ENCODE measurements around the gene GJA9. TPM values are rescaled to one million over a fixed set of nuclear protein-coding genes. Genes with fewer than 3 reads are reported as not detected.

Gene GJA9
- total and polyA plus RNA-seq, 12 donors = not detected

GRCh38 chr1:38870996-38871395, 10.4 kb downstream of the GJA9 start:
- H3K36me3 ChIP-seq = peaks cover 0 to 13% (median 0%) of the 10 kb centered on the region in 9 donors
- H3K27ac ChIP-seq = no peak overlapping the region
- intact Hi-C loops (cut with DNase I) = loop anchor here in 5 of 10 donors (5.0 to 10.0 kb wide), 5 partner anchors 121 to 224 kb away; partner anchors contain the start of genes AKIRIN1 (in 4 of the 5) and NDUFS5 (in 1 of the 5)
- no peaks in the 10 kb centered on the region for H3K9me3 ChIP-seq
- H3K4me3 ChIP-seq = no peak overlapping the region
- peaks cover 5 to 36% (median 24%) of the 10 kb centered on the region in 9 donors for H3K4me1 ChIP-seq
- TF ChIP-seq, protein P1, sequence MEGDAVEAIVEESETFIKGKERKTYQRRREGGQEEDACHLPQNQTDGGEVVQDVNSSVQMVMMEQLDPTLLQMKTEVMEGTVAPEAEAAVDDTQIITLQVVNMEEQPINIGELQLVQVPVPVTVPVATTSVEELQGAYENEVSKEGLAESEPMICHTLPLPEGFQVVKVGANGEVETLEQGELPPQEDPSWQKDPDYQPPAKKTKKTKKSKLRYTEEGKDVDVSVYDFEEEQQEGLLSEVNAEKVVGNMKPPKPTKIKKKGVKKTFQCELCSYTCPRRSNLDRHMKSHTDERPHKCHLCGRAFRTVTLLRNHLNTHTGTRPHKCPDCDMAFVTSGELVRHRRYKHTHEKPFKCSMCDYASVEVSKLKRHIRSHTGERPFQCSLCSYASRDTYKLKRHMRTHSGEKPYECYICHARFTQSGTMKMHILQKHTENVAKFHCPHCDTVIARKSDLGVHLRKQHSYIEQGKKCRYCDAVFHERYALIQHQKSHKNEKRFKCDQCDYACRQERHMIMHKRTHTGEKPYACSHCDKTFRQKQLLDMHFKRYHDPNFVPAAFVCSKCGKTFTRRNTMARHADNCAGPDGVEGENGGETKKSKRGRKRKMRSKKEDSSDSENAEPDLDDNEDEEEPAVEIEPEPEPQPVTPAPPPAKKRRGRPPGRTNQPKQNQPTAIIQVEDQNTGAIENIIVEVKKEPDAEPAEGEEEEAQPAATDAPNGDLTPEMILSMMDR (IDR thresholded peaks at IDR 0.05) = no peak
- no peaks in the 10 kb centered on the region for H3K27me3 ChIP-seq
- 94 to 95% methylated on average over 8 of the region's 8 CpGs for WGBS, 2 donors
- ATAC-seq (no peak), DNase-seq (no peak)

GRCh38 chr1:38867208-38867607, 14.2 kb downstream of the GJA9 start:
- intact Hi-C loops (cut with DNase I) = loop anchor here in 6 of 10 donors (10.0 kb wide), 5 partner anchors 128 to 708 kb away; partner anchors contain the start of genes AKIRIN1 (in 3 of the 6), NDUFS5 (in 1 of the 6) and PABPC4 (in 1 of the 6)
- no peaks in the 10 kb centered on the region for H3K9me3 ChIP-seq
- no peak overlapping the region for H3K27ac ChIP-seq
- 95 to 96% methylated on average over 8 of the region's 8 CpGs for WGBS, 2 donors
- no peaks in the 10 kb centered on the region for H3K27me3 ChIP-seq
- peaks cover 0 to 36% (median 20%) of the 10 kb centered on the region in 9 donors for H3K4me1 ChIP-seq
- DNase-seq = no peak
- TF ChIP-seq, protein P1 (IDR thresholded peaks at IDR 0.05) = no peak
- H3K4me3 ChIP-seq = no peak overlapping the region
- no peak for ATAC-seq
- H3K36me3 ChIP-seq = peaks cover 0 to 41% (median 7%) of the 10 kb centered on the region in 9 donors

- Histone ChIP-seq H3K4me3 (no peak overlapping the region), H3K27ac (no peak overlapping the region), H3K27me3 (no peaks in the 10 kb centered on the region), H3K36me3 (peaks cover 0 to 41% (median 7%) of the 10 kb centered on the region in 9 donors), H3K9me3 (no peaks in the 10 kb centered on the region), H3K4me1 (peaks cover 0 to 53% (median 30%) of the 10 kb centered on the region in 9 donors)
- intact Hi-C loops (cut with DNase I) = loop anchor here in 6 of 10 donors (10.0 kb wide), 5 partner anchors 130 to 710 kb away; partner anchors contain the start of genes AKIRIN1 (in 3 of the 6), NDUFS5 (in 1 of the 6) and PABPC4 (in 1 of the 6)
- ATAC-seq = no peak
- DNase-seq = no peak
- 83 to 86% methylated on average over 4 of the region's 4 CpGs for WGBS, 2 donors
- TF ChIP-seq, protein P1 (IDR thresholded peaks at IDR 0.05) = no peak
Measured at GRCh38 chr1:38865112-38865715, 16.2 kb downstream of the GJA9 start.

GRCh38 chr1:38860454-38860795, 21.0 kb downstream of the GJA9 start:
- WGBS, 2 donors = 4 to 6% methylated on average over 6 of the region's 6 CpGs
- intact Hi-C loops (cut with DNase I) = loop anchor here in 6 of 10 donors (5.0 to 10.0 kb wide), 6 partner anchors 134 to 714 kb away; partner anchors contain the start of genes AKIRIN1 (in 3 of the 6), NDUFS5 (in 1 of the 6) and PABPC4 (in 1 of the 6)

More at GRCh38 chr1:38860454-38860795, 21.0 kb downstream of the GJA9 start:
- TF ChIP-seq, protein P1 (IDR thresholded peaks at IDR 0.05) = no peak
- Histone ChIP-seq H3K9me3 (no peaks in the 10 kb centered on the region), H3K27me3 (no peaks in the 10 kb centered on the region), H3K4me1 (peaks cover 0 to 78% (median 60%) of the 10 kb centered on the region in 9 donors), H3K4me3 (peak overlapping the region; percentile 74 to 98 (median 95)), H3K36me3 (peaks cover 0 to 42% (median 12%) of the 10 kb centered on the region in 9 donors), H3K27ac (peak overlapping the region in 9 of 10 donors; percentile 40 to 93 (median 89))
- no peak for DNase-seq
- ATAC-seq = no peak
